GM19099 (cell line): ENCODE measurements around the gene SDF2L1.
A peak's percentile ranks its signal among the peaks of the same experiment; 100 is the strongest.

Experiments used
- POLR2A ChIP-seq: IDR thresholded peaks from 3 replicates; pipeline ENCODE4 v1.6.1; 2011; ENCODE audit warnings: low read depth; ENCODE audit not compliant: insufficient read length; ENCODE audit errors: extremely low read depth

Gene SDF2L1

DNA sequence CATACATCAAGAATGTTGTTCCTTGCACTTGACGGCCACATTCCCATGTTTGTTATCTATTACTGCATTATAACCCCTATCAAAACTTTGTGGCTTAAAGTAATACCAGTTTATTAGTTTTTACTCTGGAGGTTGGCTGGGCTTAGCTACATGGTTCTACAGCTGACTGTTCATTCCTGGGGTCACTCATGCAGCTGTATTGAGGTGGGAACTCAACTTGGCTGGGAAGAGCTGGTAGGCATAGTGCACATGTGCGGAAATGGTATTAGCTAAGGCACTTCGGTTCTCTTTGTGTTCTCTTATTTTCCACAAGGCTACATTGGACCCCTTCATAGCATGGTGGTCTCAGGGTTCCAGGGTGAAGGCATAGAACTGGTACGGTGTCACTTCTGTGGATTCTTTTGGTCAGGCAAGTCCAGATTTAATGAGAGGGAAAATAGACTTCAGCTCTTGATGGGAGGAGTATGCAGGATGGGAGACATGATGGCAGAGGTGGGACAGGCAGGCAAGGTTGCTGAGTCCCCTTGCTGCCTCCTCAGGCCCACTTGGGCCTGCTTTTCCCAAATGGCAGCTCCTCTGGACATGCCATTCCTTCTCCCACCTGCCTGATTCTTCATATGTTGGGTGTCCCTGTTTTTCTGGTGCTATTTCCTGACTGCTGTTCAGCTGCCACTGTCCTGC is 28.4 kb upstream of the SDF2L1 start:
- no peak for TF ChIP-seq POLR2A

GRCh38 chr22:21615731-21616130 is 26.4 kb upstream of the SDF2L1 start:
- TF ChIP-seq POLR2A: no peak

GRCh38 chr22:21621025-21621424 is 21.1 kb upstream of the SDF2L1 start:
- TF ChIP-seq POLR2A: no peak

GRCh38 chr22:21622011-21622918 is 19.8 kb upstream of the SDF2L1 start:
- TF ChIP-seq POLR2A: no peak

DNA sequence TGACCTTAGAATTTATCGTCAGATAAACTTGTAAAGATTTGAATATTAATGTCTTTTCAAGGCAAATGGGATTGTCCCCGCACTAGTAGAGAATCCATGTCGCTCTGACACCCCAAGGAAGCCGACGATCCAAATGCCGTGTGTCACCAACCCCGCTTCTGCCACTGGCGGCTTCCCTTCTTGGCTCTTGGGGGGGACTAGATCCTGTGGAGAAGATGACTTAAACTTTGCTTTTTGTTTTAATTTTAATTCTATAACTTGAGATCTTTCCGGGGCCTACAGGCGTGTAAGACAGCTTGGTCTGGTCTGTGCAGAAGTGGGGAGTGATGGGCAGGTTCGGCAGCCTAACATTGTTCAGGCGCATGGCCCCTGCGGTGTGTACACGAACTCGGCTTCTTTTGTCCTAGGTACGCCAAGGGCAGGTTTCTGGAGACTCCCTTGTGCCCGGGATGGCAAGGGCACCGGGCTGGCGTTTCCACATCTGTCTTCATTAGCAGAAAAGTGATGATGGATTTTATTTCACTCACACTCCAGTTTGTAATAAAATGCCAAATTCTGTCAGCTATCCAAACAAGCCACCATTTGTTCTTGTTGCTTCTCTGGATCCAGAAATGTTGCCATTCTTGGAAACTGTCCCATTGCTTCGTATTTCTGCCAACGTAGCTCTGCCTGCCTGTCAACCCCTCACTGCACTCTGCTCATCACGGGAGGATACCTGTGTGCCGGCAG is 19.0 kb upstream of the SDF2L1 start:
- TF ChIP-seq POLR2A: no peak

GRCh38 chr22:21623648-21623970 is 18.5 kb upstream of the SDF2L1 start:
- no peak for TF ChIP-seq POLR2A

GRCh38 chr22:21624120-21624879 is 17.8 kb upstream of the SDF2L1 start:
- TF ChIP-seq POLR2A: no peak

GRCh38 chr22:21624880-21625791 is 17.0 kb upstream of the SDF2L1 start:
- TF ChIP-seq POLR2A: no peak

DNA sequence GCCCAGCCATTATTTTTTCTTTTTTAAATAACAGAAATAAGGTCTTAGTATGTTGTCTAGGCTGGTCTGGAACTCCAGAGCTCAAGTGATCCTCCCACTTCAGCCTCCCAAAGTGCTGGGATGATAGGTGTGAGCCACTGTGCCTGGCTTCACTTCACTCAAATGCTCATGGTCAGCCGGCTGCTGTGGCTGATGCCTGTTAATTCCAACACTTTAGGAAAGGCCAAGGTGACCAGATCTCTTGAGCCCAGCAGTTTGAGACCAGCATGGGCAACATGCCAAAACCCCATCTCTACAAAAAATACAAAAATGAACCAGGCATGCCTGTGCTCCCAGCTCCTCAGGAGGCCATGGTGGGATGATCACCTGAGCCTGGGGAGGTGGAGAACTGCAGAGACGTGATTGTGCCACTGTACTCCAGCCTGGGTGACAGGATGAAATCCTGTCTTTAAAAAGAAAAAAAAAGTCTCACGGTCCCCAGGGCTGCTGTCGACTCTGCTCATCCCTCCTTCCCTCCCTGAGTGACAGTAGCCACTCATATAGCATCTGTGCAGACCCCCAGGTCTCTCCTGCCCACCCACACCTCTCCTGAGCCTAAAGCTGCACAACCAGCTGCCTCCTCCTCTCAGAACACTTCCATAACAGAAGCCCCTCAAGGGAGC is 15.9 kb upstream of the SDF2L1 start:
- TF ChIP-seq POLR2A: no peak

DNA sequence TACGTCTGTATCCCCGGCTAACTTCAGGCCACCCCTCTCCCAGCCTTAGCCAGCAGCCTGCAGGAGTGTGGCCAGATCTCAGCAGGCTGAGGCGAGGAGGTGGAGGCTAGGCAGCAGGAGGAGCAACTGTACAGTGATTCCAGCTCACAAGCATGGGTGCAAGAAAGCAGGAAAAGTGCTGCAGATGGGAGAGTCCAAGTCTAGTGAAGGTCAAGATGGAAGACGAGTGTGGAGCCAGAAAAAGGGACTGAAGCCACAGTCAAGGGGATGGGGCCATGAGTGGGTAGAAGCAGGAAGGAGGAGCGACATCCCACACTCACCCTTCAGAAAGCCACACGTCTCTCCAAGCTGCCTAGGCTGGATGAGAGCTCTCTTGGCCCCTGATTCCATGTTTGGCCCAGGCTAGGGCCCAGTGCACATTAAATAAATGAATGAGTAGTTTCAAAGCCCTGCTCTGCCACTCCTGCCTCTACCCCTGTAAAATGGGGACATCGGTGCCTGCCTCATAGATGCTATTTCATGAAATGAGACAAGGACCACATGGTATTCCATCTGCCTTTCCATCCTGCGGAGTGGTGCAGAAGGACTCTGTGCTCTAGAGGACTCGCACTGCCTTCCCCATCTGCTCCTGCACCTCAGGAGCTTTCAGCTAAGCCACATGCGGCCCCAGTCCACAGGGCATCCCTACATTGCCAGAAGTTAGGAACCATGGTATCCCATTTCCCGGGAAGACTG is 15.2 kb upstream of the SDF2L1 start:
- TF ChIP-seq POLR2A: no peak

GRCh38 chr22:21628386-21629254 is 13.5 kb upstream of the SDF2L1 start:
- TF ChIP-seq POLR2A: peak; percentile 9
